NCI-H526 treated with DMSO at 0.1 percent for 48 hours (cell line): ENCODE measurements around the gene BAIAP2.
A peak's percentile ranks its signal among the peaks of the same experiment; 100 is the strongest.

Experiments used
- DNase-seq: peaks from one replicate; lab custom pipeline; 2025; lab: John Stamatoyannopoulos, UW

The BAIAP2 gene

DNA sequence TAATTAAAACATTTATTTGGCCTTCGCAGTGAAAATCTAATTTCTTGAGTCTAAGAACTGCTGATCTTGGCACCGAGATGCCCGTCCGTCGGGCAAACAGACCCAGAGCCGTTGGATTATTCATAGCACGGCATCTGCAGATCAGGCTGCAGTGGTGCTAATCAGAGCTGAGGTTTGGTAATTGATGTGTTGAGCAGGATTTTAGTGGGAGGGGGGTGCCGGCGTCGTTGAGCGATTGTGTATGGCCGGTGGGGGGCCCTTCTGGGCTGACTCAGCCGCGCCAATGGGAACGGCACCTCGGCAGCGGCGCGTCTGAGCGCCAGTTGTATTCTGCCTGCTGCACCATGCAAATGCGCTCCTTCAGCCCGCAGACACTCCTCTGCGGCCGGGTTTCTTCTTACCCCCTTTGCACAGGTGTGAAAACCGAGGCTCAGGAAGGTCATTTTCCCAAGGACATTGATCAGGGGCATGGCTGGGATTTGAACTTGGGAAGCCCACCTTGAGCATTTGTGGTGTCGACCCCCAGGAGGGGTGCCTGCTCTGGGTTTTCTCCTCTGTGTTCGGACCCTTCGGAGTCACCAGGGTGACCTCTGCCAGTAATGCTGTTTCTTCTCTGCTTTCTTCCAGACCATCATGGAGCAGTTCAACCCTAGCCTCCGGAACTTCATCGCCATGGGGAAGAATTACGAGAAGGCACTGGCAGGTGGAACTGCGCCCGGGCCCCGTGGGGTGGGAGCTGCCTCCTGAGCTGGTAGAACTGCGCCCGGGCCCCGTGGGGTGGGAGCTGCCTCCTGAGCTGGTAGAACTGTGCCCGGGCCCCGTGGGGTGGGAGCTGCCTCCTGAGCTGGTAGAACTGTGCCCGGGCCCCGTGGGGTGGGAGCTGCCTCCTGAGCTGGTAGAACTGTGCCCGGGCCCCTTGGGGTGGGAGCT lies 18.4 kb downstream of the BAIAP2 start:
- DNase-seq = peak; percentile 40

DNA sequence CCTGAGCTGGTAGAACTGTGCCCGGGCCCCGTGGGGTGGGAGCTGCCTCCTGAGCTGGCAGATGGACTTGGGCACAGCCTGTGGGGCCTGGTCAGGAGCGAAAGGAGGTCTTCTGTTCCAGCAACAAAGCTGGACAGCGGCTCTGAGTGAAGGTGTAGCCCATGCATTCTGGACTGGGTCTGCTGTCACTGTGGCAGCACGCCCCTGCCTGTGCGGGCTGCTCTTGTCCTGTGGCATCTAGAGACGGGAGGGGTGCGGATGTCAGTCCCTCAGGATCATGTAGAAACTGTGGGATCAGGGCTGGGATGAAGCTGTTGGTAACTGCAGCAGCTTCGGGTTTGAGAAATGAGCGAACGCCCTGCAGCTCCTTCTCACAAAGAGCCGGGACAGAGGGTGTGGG lies 19.4 kb downstream of the BAIAP2 start:
- no peak for DNase-seq

DNA sequence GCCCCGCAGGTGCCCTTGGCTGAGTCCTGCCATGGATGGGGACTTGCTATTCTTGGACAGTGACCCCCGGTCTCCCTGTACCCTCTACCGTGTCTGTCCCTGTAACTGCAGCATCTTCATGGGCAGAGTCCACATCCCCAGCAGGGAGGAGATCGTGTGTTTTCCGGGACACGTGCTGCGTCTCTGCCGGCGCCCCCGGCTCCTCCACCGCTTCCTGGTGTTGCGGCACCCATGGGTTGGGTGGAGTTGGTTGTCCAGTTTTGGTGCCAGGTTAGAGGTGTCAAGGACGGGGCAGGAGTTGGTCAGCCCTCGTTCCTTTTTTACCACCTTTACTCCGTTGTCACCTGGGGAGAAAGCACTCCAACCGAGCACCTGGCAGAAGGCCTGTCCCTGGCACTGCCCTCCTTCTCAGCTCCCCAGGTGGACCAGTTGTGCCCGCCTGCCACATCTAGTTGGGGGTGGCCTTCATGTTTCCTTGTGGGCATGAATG lies 20.0 kb downstream of the BAIAP2 start:
- no peak for DNase-seq

DNA sequence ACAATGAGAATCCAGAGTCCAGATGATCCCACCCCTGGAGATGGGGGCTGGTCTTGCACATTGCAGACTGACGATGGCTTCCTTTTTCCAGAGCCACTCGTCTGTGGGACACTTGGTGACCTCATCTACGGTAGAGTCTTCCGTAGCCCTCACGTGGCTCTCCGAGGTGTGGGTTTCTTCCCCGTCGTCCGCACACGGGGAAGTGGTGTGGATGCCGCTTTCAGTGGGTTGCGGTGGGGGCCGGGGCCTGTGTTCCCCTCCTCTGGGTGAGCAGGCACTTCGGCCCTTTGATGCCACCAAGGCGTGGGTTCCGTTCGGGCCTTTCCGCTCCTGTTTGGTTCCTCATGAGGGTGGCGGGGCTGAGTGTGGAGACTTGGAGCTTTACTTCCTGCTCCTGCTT lies 21.4 kb downstream of the BAIAP2 start:
- DNase-seq = no peak

DNA sequence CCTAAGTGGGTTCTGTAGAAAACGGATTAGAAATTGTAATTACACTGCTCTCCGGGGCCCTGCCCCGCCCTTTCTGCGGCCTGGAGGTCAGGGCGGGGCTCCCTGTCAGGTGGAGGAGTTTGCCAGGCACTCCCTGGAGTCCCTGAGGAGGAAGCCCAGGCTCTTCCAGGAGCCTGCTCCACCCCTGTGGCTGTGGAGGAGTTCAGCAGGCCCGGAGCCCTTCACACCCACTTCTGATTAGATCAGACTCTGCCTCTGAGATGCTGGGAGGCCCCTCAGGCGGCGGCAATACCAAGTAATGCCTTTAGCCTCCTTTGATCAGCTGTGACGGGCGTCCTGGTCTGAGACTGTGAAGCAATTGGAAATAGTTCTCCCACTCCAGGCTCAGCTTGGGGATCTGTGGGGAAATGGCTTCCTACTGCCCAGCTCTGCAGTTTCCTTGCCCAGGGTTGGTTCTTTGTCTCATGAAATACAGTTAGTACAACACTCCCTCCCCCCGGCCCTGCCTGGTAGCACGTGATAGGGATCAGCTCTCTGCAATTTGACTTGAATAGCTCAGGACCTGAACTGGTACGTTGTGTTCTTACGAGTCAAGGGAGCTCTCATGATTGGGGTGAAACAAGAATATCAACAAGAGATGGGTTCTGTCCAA lies 22.3 kb downstream of the BAIAP2 start:
- DNase-seq = no peak

DNA sequence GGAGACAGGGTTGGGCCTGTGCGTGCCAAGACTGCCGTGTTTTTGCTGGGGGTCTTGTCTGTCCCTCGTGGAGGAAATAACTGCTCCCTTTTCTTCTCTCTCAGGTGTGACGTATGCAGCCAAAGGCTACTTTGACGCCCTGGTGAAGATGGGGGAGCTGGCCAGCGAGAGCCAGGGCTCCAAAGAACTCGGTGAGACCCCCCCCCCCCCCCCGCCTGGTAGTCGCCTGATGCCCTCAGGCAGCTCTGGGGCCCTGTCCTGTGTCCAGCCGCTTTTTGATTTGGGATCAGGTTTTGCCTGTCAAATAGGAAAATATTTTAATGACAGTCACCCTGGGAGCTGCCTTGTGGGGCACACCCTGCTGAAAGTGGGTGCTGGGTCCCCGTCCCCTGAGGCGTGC lies 22.8 kb downstream of the BAIAP2 start:
- DNase-seq = no peak

DNA sequence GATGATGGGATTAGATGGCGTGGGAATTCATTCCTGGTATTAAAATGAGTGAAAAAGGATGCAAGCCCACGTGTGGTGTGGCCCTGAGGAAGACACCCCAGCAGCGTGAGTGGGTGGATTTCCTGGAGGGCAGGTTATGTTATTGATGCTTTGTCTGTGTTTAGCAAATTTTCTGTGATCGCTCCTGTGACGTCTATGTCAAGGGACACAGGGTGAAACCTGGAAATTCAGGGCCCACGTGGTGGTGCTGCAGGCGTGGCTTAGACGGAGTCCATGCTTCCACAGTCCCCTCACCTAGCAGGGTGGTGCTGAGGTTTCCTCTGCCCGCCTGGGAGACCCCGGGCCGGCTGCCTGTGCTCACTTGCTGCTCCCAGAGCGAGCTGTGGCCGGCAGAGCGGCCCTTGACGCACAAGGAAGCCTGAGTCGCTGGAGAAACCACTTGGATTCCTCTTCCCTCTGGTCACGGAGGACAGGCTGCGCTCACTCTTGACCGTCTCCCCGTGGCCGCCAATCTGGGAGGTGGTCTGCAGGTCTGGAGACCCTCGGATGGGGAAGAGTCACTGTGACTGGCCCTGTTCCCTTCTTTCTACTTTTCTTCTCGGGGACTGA lies 23.4 kb downstream of the BAIAP2 start:
- no peak for DNase-seq

DNA sequence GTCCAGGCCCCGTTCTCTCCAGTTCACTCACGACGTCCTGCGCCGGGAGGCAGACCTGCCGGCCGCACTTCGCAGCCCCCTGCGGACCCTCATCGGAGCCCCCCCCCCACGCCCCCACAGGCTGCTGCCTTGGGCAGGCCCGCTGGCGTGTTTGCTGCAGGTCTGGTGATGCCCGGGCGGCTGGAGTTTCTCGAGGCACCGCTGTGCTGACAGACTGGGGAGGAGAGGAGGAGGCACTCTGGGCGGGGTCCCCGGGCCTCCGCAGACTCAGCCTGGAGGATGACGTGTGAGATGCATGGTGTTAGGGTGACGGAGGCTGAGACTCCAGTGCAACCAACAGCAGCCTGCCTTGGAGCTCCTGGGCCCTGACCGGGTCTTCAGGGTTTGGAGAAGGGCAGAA lies 24.1 kb downstream of the BAIAP2 start:
- DNase-seq = no peak

DNA sequence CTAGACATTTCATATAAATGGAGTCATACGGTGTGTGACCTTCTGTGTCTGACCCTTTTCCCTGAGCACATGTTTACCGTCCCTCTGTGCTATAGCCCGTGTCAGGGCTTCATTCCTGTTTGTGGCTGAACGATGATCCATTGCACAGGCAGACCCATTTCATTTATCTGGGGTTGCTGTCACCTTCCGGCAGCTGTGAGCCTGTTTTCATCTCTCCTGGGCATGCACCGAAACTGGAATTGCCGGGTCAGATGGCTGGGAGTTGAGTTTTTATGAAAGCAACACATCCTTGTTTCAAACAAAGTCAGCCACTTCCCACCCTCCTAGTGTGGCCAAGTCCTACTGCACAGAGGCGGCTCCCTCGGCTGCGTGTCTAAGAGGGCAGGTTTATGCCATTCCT lies 25.5 kb downstream of the BAIAP2 start:
- no peak for DNase-seq

DNA sequence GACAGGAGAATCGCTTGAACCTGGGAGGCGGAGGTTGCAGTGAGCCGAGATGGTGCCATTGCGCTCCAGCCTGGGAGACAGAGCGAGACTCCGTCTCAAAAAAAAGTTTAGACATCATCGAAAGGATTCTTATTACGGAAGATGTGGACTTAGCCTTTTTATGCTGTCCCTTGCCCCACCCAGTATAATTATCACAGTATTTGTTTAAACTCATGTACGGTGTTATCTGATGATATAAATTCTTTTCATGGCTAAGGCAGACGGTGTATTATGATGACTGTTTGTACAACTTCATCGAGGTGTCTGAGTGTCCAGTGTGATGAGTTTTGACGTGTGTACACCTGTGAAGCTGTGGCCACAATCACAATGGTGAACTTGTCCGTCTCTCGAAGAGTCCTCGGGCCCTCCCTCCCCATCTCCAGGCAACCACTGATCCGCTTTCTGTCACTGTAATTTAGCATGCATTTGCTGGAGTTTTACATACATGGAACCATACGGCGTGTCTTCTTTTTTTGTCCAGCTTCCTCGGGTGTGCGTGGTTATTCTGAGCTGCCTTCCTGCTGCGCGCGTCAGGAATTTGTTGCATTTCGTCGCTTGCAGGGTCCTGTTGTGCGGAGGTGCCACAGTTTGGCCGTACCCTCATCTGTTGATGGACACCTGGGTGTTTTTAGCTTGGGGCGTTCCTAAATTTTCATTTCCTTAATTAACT lies 26.2 kb downstream of the BAIAP2 start:
- no peak for DNase-seq

DNA sequence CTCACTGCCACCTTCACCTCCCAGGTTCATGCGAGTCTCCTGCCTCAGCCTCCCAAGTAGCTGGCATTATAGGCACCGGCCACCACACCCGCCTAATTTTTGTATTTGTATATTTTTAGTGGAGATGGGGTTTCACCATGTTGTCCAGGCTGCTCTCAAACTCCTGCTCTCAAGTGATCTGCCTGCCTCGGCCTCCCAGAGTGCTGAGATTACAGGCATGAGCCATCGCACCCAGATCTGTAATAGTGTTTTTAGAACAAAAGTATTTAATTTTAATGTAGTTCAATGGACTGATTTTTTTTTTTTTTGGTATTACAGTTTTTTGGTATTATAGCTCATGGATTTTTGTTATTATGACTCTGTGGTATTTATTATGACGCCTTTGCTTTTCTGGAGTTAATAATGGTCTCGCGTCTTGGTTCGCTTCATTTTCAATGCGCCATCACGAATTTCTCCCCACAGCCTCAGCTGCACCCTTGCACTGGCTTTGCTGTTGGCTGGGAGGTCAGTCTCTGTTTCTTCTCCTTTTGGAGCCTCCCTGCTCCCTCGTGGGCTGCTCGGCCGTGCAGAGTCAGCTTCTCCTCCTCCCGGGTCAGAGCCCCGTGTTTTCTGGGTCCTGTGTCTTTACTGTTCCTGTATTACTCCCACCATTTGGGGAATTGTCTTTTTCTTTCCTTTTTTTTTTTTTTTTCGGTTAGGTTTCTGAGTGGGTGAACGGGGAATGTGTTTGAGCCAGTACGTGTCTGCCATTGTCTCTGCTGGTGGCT lies 27.2 kb downstream of the BAIAP2 start:
- no peak for DNase-seq

DNA sequence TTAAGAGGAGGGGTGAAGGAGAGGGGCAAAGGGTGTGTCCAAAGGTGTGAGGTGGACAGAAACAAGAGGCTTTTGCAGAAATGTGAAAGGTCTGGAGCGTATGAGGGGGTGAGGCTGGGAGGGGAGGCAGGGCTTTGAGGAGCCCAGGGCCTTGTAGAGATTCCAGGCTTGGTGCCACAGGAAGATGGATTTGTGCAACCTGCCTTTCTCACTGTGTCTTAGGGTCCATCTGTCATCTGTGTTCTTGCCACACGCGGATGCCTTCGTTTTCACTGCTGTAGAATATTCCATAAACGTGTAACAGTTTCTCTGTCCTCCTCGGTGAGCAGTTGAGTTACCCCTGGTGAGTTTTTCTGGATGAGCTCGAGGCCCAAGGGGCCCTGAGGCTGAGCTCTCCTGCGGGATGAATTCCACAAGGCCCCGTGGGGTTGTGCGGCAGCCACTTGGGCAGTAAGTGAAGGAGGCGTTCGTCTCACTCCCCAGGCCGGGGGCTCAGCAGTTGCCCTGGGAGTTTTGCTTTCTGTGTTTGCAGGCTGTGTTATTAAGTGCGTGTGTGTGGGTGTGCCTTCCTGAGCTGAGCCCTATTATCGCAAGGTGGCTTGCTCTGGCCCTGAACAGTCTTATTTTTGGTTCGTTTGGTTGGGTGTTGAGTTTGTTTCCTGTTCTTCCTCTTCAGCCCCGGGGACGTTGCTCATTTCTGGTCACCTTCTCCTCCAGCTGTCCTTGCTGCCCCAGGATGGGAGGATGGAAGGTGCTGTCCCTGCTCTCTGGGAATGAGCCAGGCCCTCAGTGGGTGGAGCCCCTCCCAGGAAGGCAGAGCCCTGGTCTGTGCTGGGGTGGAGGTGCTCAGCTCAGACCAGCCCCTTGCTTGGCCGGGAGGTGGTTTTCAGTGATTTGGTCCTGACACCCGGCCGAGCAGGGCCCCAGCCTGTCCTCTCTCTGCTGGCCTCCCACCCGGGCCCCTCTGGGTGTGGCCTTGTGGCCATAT lies 28.4 kb downstream of the BAIAP2 start:
- DNase-seq = no peak

DNA sequence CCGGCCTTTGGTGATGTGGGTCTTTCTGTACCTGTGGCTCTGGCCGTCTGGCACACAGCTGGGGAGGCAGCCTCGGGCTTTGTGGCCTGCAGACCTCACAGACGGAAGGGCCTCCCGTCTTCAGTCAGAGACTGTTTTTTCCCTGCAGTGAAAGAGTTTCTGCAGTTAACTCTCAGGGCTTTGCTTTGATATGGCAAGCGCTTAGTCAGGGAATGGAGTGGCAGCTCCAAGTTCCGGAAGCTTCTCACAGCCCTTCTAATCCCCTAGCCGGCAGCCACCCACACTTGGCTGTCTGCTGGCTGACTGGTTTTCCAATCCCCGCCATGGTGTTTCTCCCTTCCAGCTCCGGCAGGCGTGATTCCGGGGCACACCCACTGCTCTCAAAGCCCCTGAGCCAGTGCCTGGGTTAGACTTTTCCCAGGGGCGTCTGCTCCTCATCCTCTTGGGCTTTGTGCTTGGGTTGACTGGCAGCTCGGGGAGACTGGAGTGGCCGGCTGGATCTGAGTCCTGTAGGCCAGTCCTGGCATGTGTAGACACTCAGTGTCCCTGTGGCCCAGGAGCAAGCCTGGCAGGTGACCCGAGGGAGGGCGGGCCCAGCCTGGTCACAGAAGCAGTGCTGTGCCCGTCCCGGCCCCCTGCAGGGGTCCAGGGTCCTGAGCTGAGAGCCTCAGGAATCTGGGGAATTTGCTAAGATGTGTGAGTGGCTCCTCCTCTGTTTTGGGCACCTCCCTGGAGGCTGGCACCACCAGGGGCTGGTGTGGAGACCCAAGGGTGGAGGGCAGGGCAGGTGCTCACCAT lies 29.9 kb downstream of the BAIAP2 start:
- no peak for DNase-seq

DNA sequence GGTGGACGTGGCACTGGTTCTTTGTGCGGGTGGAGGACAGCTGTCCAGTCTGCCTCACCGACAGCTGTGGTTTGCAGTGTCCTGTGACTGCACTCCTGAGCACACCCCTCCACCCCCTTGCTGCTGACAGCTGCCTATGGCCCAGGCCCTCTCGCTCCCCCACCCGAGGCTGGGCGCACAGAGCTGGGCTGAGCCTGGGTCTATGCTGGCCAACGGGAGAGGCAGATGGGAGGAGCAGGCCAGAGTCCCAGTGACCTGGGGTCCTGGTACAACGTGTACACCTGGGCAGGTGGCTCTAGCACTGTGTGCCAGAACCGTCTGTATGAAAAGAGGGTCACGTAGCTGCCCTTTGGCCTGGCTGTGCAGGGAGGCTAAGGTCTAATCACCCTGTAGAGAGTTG lies 30.5 kb downstream of the BAIAP2 start:
- DNase-seq = no peak

DNA sequence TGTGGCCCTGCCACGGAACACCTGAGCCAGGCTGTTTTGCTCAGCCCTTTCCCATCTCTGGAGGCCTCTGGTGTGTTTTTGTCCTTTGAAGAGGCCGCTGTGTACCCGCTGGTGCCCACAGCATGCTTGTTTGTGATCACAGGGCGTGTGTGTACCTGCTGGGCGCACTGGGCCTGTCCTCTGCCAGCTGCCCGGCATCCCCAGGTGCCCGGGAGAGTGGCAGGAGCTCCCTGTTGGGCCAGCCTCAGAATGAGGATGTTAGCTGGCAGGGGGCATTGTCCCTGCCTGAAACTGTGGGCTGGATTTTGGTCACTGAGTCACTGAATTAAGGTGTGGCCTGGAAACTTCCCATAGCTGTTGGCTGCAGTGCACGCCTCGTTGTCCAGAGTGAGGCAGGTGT lies 31.1 kb downstream of the BAIAP2 start:
- DNase-seq = no peak

DNA sequence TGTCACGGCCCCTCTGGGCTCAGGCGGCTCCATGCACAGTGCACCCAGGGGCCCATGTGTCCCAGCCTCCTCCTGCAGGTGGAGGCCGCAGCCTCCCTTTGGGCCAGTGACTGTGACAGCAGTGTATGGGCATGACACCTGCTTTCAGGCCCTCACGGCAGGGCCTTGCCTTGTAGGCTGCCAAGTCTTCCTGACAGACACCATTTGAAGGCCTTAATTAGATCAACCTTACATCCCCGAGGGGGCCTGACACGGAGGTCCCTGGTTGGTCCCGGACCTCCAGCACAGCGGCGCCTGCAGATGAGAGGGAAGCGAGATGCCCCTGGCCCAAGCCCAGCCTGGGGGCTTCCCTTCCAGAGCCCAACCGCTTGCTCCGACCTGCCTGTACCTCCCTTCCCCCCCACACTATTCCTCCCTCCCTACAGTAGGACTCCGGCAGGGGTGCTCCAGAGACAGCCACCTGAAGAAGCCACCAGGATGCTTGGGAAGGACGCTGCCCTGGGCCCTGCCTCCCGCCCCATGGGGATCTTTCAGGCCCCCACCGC lies 31.9 kb downstream of the BAIAP2 start:
- DNase-seq = no peak

DNA sequence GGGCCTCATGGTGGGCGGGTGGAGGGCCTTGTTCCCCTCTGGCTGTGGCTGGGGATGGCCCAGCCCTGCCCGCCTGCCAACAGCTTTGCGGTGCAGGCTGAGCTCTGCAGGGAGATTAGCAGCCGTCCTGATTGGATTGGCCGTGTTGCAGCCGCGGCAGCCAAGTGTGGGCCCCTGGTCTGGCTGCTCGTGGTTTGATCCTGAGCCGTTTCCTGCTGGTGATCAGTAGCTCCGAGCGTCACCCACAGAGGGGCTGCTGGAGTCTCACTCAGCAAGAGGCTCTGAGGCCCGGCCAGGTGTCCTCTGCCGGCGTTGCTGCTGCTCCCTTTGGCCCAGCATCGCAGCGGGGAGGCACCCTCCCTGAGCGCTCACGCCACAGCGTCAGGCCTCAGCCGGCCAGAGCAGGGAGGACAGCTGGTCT lies 32.5 kb downstream of the BAIAP2 start:
- DNase-seq = no peak

DNA sequence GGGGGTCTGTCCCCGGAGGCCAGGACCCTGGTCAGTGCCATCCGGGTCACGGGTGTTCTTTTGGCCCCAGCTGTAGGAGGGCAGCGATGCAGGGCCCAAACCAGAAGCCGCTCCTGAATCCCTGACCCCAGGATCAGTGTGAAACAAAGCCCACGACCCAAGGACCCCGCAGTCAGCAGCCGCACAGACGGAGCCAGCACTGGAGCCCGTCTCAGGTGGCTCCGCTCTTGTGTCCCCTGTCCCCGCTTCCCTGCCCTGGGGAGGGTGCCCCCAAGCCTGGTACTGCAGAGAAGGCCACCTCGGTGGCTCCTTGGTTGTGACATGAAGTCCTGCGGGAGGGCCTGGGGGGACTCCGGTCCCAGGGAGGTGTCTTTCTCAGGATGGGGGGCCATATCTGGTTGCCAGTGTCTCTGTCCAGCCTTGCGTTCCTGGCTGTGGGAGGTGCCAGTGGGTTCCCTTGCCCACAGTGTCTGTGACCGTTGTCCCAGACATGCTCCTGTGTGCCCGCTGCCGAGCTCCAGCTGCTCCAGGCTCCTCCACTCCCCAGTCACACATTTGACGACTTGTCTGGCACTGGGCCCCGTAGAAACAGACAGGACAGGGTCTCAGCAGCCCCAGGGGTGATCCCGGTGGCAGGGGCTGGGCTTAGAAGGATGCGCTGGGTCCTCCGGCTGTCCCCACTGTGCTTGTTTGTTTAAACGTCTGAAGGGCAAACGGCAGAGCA lies 33.6 kb downstream of the BAIAP2 start:
- no peak for DNase-seq
